Measurements from ENCODE around the gene VPS18.

GRCh38 chr15:40942337-40942854 is 48.1 kb downstream of the VPS18 start:
- TF ChIP-seq CTCF (IDR thresholded peaks at IDR 0.05; ENCODE audit: extremely low read depth in 1 of 2, insufficient read depth in 1 of 2, low read depth in 1 of 2, low read length in 2 of 2): no peak
- TF ChIP-seq POLR2A (IDR thresholded peaks at IDR 0.05; ENCODE audit: low read depth, low read length): no peak
- TF ChIP-seq JUN (IDR thresholded peaks at IDR 0.05; ENCODE audit: borderline replicate concordance, insufficient read depth, insufficient read length, low read depth): no peak
- no peak for TF ChIP-seq POLR2AphosphoS5 (IDR thresholded peaks at IDR 0.05; ENCODE audit: insufficient read depth, low read depth, low read length)
- TF ChIP-seq EZH2 (IDR thresholded peaks at IDR 0.05; ENCODE audit: borderline replicate concordance, low read depth, low read length, severe bottlenecking): no peak
- TF ChIP-seq, protein P1, sequence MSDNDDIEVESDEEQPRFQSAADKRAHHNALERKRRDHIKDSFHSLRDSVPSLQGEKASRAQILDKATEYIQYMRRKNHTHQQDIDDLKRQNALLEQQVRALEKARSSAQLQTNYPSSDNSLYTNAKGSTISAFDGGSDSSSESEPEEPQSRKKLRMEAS (IDR thresholded peaks at IDR 0.05; ENCODE audit: insufficient read depth, insufficient read length): no peak
- no peak for TF ChIP-seq MYC (IDR thresholded peaks at IDR 0.05; ENCODE audit: low read depth, low read length)

Measured in endothelial cell of umbilical vein (primary cell).